ENCODE measurements around the gene PMP22.

Gene PMP22

DNA sequence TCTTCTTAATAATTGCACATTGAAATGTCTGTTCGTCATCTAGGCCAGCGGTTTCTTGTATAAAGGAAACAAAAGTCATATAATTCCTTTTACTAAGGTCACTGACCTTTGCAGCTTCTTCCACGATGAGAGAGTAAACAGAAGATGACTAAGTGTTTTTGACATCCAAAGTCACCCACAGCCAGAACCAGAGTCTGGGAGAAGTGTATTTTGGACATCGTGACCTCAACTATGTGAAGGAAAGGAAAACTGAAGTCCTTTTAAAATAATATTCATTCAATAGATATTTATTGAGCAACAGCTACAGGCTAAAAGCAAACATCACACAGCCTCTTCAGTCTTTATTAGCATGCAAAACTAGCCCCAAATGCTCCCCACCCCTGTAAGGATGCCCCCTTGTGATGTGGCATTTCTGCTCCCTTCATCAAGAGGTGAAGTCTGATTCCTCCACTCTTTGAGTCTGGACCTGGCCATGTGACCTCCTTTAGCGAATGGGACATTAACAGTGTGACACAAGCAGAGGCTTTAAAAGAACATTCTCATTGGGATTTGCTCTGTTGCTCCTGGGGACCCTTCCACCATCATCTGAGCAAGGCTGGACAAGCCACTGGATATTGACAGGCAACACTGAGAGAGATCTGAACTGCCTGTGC is 8.1 kb upstream of the PMP22 start:
- DNase-seq = no peak

DNA sequence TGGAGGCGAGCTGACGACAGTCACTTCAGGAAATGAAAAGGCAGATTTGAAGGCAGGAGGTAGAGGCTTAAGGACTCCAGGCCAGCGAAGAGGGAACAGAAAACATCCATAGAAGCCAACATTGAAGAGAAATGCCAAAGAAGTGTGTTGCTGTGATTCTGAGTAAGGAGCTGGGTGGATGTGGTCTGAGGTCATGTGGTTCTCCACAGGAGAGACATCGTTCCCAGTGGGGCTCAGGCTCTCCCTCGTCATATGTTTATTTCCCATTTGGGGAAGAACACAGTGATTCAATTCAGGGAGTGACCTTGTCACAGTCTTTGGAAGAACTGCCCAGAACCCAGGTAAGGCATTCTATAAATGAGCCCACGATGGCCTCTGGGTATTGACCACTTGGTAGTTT is 6.6 kb upstream of the PMP22 start:
- DNase-seq = no peak

DNA sequence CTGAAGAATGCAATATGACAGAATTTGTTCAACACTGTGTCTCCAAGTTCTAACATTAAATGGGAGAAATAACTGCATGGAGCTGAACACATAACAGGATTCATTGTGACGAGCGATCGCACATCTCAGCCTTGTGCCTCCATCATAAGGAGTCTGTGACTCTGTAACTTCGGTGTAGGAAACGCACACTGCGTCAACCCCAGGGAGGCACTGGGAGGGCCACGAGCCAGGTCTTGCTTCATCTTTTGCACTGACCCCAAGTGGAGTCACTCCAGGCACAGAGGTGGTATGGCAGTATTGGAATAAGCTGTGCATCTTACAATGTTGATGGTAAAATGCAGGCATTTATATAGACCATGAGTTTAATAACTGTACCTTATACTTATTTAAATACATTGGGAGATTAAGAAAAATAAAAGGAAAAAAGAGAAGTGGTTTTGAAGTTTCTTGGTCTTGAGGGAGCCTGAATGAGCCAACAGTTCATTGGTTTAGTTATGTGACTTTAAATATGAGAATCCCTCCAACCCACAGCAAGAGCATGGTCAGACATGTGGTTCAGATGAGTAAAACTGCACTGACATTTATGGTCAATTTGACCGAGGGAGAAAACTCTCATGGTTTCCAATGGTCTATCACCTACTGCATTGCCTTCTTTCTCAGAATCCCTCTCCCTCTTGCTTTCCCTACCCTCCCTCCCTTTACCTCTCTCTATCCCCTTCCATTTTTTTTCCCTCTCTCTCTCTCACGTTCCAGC is 5.7 kb upstream of the PMP22 start:
- DNase-seq = no peak

DNA sequence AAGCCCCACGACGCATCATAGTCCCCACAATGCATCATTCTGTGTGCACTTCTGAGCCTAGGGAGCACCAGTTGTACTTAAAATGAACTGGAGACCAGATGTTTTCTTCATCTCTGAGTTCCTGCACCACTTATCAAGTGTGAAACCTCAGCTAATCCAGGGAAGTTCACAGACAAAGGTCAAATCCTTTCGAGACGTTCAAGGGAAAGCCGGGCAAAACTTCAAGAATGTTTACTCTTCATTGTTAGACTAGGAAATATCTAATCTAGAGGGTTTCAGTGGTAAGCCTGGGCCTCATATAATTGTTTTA is 4.6 kb upstream of the PMP22 start:
- DNase-seq = no peak

DNA sequence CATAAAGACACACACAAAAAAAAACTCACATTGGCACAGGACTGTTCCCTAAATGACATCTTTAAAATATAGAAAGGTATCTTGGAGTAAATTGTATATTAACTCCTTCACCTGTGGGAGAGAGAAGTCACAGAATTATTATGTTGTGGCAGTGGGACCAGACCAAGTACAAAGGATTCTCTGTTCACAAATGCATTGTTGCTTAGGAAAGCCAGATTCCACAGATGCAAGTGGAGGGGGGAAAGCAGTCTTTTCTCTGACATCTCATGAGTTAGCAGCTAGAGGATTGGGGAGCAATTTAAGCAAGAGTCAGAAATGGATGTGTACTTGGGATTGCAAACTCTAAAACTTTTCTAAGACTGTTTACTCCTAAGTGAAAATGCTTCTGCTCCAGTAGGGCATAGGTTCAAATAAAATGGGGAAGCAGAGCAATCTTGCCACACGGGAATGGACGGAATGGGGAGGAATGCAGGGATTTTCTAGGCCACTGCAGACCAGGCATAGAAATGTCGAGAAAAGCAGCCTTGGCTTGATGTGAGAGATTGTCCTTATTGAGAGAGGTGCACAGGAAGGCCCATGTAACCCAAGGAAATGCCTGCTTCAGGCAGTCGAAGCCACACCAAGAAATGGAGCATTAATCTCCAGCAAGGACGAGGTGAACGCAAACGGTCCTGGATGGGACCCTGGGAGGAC is 4.1 kb upstream of the PMP22 start:
- DNase-seq = no peak

DNA sequence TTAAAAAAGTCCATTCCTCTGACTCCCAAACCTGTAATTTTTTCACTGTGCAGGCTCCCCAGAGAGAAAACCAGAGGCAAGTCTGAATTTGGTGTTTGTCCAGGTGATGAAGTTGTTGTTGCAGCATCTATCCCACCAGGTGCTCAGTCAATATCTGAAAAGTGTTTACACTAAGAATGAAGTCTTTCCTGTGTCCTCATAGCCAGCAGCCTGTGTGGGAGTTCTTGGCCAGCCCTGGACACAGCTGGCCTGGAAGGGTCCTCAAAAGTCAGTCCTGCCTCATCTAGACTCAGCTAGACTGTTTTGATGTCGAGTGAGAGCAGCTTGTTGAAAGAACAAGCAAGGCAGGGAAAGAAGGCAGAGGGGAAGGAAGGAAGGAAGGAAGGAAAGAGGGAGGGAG is 3.3 kb upstream of the PMP22 start:
- DNase-seq = no peak

DNA sequence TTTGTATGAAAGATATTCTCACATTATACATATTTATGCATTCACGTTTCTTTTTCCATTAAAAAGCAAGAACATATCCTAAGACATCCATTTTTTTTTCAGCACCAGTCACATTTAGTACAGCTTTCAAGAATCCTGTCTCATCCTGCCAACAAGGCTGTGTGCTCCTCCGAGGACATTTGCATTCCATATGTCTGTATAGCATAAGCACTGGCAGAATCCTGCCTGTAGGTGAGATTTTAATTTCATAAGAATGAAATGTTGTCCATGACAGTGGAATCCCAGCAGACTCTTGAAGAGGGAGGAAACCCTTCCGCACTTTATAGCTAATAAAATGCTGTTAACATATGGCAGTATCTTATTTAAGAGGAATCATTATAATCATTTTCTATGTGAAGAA is 2.9 kb upstream of the PMP22 start:
- no peak for DNase-seq

DNA sequence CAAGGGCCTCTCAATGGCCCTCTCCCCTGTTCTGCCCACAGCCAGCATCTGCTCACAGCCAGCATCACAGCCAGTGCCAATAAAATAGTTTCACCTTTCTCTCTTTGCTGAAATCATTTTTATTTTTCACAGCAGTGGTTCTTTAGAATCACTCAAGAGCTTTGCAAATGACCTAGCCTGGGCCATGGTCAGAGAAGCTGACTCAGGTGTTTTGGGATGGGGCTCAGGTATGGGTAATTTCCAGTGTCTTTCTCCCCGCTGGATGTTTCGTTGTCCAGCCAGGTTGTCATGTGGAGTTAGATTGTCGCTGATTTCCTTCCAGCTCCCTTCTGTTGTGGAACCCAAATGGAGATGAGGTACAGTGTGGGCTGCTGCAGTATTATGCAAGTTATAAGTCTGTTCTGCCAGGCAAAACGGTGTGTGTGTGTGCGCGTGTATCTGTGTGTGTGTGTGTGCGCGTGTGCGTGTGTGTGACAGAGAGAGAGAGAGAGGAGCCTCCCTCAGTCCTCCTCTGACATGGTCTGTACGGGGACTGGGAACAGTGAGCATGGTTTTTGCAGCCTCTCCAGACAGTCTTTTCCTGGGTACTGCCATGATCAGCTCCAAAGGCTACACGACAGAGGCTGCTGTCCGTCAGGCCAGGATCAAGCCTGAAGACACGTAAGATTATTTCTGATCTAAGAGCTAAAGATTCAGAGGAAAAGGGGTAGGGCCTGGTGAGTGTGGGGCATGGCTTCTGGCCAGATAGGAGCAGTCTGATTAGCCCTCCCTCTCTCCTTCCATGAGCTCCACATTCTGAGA is 1.4 kb upstream of the PMP22 start:
- no peak for DNase-seq

DNA sequence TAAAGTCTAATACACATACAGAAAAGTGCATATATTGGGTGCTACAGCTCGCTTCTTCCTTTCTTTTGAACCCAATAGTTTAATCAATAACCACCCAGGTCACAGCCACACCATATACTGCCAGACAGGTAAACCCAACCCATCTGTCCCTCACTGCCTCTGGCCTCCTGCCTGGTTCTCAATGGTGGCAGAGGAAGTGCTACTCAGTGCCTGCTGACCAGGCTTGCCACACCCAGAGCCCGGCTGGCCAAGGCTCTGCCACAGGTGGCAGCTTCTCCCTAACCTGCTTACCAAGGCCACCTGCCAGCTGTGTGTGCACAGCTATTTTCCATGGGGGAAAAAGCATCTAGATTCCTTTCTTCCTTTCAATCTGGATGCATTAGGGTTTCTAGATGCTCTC is 584 bp downstream of the PMP22 start:
- no peak for DNase-seq

DNA sequence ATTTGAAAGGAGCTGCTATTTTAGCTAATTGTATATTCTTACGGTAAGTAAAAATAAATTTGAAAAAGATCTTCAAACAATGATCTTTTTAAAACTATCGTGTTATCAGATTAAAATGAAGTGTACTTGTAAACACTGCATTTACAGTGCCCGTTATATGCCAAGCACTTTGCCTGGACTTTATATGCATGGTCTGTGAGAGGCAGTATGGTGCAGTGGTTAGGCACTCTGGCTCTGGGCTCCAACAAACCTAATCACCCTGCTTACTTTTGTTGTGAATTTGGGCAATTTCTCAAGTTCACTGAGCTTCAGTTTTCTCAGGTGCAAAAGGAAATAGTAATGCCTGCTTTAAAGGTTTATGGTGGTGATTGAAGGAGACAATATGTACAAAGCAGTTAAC is 1.4 kb downstream of the PMP22 start:
- no peak for DNase-seq

DNA sequence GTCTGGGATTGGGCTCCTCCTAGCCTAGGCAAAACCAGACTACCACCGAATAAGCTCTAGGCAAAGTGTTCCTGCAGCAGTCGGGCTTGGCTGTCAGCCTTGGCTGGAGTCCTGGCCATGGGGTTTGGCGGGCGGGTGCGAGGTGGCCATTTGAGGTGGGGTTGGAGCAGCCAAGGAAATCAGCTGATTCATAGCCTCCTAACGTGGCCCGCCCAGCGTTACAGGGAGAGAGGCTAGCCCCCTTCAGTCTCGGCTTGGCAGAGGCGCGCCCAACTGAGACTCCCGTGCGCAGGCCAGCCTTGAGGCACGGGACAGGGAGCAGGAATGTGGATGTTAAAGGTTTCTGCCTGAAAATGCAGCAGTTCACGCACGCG is 1.9 kb downstream of the PMP22 start:
- DNase-seq = no peak

DNA sequence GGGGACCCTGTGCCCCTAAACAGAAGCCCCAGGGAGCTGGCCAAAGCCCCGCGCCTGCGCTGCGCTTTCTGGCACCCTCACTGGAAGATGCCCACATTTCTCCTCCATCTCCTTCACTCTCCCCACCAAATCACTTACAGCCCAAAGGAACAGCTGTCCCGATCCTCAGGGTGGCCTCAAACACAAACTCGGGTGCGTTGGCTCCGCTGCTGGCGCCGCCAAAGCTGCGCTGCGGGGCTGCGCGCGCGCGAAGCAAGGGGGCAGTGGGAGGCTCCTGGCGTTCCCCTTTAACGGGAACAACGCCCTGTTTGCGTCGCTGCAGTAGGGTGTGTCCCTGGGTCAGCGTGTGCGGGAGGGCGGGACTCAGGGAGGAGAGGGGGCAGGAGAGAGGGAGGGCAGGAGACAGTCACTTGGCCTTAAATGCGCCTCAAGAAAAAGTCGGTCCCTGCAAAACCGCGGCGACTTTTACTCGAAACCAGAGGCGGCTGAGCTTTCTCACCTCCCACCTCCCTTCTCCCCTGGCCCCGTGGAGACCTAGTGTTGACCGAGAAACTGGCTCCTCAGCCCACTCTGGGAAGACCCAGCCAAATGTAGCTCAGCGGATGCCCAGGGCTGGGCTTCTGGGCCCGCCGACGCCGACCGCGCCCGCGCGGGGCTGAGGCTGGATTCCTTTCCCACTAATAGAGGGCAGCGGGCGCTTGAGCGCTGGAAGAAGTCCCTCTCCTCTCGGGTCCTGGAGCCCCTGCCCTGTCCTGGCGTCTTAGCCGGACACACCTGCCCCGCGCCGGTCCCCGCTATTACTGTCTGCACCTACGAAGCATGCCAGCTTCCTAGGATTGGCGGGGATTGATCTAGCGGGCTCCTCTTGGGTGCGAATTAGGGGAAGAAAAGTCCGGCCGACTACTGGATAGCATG is 2.6 kb downstream of the PMP22 start:
- DNase-seq = no peak

DNA sequence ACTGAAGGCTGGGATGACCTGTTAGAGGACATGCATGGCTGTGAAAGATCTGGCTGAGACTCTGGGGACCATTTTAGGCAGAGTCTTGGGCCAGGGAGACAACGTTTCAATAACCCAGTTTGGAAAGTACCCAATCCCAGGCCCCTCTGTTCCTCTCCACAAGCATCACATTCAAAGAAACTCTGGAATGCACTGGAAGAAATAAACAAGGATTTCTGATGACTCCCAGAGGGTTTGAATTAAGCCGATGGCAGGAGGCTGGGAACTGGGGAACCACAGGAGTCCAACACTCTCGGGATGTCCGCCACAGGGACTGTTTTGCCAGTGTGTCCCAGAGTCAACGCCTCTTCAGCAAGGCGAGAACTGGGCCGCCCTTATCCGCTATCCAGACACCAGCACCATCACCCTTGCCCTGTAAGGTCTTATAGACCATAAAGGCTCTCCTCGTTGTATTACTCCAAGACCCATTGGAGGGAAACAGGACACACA is 3.3 kb downstream of the PMP22 start:
- DNase-seq = no peak

DNA sequence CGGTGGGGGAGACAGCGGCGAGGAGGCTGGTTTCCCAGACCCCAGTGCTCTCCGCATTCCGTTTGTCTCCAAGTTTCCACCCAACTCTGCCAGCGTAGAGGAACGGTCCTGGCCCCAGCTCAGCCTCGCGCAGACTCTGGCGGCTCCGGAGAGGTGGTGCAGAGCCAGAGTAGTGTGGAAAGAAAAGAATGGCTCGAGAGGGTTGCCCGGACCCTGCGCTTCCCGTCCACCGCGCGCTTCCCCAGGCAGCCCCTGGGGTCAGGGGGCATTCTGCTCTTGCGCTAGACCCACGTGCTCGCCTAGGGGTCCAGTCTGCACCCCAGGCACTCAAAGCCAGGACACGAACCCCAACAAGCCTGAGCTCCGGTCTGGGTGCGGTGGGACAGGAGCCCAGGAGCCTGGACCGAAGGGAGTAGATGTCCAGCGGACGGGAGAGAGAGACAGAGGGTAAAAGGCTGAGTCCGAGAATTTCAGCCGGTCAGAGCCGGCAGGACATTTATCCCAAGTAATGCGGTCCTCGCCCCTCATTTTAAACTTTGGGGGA is 3.8 kb downstream of the PMP22 start:
- no peak for DNase-seq

DNA sequence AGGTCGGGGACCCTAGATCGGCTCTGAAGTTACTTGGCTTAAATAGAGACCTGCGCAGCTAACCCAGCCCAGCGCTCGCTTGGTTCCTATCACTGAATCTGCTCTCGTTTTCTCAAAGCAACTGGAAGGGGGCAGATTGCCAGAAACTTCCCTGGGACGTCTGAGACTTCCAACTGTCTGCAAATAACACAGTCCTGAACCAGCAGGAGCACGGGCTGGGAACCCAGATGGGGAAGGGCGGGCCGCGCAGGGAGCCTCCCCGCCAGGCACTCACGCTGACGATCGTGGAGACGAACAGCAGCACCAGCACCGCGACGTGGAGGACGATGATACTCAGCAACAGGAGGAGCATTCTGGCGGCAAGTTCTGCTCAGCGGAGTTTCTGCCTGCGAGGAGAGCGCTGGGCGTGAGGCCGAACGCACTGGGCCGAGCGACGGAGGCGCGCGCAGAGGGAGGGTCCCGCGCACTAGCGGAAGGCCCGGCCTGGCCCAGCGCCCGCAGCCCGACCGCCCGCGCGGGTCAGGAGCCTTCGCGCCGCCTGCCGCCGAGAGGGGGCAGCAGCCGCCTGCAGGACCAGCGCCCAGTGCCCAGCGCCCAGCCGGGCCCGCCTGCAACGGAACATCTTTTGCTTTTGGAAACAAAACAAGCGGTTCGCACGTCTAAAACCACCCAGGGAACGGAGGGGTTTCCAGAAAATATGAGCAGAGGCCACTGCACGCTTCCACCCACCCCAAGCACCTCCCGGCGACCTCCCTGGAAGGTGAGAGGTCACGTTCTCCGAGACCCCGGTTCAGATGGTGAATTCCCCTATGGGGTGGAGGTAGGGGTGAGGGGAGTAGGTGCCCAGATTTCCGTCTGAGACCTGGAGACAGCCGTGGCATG is 4.5 kb downstream of the PMP22 start:
- peak; percentile 45 for DNase-seq

DNA sequence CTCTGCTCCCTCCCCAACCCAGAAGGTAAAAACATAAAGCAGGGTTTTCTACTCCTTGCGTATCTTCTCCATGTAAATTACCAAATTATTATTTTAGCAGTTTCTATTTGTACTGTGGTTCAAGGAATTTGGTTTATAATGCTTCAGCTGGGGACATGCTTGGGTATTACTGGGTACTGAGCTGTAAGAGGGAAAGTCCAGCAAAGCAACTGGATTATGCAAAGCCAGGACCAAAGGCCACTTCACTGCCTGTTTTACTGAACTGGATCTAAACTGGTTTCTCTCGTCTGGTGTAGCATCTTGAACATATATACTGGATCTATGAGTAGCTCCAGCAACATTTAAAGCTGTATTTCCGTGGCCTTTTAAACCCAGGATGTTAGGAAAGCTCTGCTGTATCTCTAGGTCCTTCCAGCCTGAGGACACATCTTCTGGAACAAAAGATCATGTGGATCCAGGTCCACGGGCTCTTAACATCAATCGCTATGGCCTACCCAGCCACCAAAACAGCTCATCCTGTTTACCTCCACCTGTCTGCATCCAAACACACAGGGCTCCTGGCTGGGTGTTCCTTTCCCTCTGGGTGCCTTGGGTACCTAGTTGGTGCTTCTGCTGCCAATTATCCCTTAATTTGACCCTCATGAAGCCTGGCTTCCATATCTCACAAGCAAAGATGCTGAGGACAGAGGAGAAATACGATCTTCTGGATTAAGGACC is 7.2 kb downstream of the PMP22 start:
- no peak for DNase-seq

DNA sequence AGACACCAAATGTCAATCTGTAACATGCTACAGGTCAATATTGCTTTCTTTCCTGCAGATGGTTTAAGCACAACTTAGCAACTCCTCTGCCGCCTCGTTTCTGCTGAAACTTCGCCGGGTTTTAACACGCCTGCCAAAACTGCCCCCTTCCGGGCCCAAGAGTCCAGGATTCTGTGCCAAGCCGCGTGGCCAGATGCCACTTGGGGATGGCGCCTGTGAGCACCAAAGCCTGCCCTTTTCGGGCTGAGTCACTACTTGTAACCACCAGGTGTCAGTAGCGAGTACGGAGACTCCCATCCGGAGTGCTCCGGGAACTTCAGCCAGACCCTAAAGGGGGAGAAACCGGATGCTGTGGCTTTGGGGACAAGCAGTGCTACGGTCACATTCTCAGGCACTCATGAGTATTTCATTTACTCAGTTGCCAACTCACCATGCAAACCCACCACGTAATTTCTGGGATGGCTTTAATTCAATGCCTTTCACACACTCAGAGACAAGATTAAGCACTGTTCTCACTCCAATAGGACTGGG is 7.8 kb downstream of the PMP22 start:
- DNase-seq = peak; percentile 63

DNA sequence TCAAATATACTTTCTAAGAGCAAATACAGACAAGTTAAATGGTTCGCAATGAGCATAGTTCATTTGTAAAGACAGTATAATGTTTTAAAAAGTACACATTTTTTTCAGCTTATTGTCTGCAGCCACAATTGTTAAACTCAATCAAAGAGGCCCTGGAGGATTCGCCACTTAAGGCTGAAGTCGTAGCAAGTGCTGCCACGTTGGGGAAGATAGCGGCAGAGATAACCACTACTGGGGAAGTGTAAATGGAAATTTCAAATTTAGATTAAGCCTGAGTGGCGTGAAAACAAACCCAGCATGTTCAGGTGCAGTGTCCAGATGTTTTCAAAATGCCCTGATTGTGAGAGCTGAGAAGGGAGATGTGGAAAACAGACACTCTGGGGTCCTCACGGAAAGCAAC is 8.4 kb downstream of the PMP22 start:
- DNase-seq = no peak

DNA sequence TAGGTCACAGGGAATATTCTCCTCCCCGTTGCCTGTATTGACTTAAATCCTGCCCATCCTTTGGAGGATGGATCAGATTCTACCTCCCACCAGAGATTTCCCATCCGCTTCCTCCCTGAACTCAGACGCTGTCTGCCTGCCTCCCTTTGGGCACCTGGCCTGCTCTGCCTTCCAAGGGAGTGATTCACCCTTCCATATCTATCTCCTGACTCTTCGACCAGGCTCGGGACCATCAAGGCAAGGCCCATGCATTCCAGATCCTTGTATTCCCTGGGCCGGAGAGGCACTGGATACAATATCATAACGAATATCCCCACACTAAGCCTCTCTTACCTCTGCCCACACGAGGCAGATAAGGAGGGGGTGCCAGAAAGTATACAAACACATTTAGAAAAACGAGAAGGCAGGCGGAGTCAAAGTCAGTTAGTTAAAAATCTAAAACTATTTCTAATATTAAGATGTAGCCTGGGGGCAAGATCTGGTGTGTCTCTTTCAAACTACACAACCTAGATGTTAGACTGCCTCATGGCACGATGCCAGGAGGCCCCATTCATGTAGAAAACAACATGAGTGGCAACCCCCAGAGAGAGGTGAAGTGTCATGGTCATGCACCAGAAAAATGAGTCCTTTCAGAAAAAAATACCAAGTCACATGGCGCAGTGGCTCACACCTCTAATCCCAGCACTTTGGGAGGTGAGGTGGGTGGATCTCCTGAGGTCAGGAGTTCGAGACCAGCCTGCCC is 9.2 kb downstream of the PMP22 start:
- DNase-seq = no peak
